AG09309 (cell line): ENCODE results near the gene KL.

Experiments
- DNase-seq: peaks from one replicate; pipeline ENCODE4 v3.0.0-alpha.2; 2010; ENCODE audit warnings: low read depth
- H3K4me3 ChIP-seq: 2 replicates; pipeline ENCODE4 v1.5.1; 2011; ENCODE audit warnings: mild to moderate bottlenecking, low read depth, low read length, moderate library complexity; ENCODE audit not compliant: control insufficient read depth
- TF ChIP-seq, protein P1 (sequence below): IDR thresholded peaks from 2 replicates; pipeline ENCODE4 v1.5.1; 2011; ENCODE audit warnings: mild to moderate bottlenecking, low read depth, low read length, inconsistent platforms; ENCODE audit not compliant: insufficient read depth, control insufficient read depth; ENCODE audit errors: missing control alignments

KL gene

GRCh38 chr13:33073338-33073737 lies 57.1 kb downstream of the KL start:
- H3K4me3 ChIP-seq, result no peak overlapping the region
- TF ChIP-seq, protein P1, sequence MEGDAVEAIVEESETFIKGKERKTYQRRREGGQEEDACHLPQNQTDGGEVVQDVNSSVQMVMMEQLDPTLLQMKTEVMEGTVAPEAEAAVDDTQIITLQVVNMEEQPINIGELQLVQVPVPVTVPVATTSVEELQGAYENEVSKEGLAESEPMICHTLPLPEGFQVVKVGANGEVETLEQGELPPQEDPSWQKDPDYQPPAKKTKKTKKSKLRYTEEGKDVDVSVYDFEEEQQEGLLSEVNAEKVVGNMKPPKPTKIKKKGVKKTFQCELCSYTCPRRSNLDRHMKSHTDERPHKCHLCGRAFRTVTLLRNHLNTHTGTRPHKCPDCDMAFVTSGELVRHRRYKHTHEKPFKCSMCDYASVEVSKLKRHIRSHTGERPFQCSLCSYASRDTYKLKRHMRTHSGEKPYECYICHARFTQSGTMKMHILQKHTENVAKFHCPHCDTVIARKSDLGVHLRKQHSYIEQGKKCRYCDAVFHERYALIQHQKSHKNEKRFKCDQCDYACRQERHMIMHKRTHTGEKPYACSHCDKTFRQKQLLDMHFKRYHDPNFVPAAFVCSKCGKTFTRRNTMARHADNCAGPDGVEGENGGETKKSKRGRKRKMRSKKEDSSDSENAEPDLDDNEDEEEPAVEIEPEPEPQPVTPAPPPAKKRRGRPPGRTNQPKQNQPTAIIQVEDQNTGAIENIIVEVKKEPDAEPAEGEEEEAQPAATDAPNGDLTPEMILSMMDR, result no peak
- DNase-seq, result no peak

- TF ChIP-seq, protein P1, result no peak
These were observed 60.1 kb downstream of the KL start for GRCh38 chr13:33076001-33076992.

DNA sequence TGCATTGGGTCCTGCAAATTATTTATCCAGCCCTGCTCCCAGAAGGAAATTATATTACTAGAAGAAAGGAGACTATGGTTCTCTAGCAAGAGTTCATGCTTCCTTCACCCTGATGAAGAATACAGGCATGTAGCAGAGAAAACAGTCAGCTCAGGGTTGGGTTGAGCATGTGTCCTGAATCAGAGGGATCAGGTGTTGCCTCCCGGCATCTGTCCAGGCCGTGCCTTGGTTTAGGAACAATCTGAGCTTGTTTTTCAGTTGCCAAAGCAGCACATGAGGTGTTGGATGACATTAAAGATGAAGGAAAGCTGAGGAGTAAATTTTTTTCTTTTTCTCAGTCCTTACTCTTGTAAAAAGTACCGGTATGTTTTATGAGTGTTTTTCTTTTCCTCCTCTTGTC lies 62.0 kb downstream of the KL start:
- DNase-seq, result no peak
- TF ChIP-seq, protein P1, result no peak

More at GRCh38 chr13:33076001-33076992, 60.1 kb downstream of the KL start:
- no peak overlapping the region for H3K4me3 ChIP-seq
- DNase-seq, result no peak

GRCh38 chr13:33079960-33080359 lies 63.7 kb downstream of the KL start:
- TF ChIP-seq, protein P1, result no peak
- no peak for DNase-seq

More for the DNA sequence above, 62.0 kb downstream of the KL start:
- H3K4me3 ChIP-seq, result no peak overlapping the region

GRCh38 chr13:33080972-33081590 lies 64.9 kb downstream of the KL start:
- TF ChIP-seq, protein P1, result no peak
- H3K4me3 ChIP-seq, result no peak overlapping the region
- DNase-seq, result no peak

More at GRCh38 chr13:33079960-33080359, 63.7 kb downstream of the KL start:
- H3K4me3 ChIP-seq, result no peak overlapping the region

DNA sequence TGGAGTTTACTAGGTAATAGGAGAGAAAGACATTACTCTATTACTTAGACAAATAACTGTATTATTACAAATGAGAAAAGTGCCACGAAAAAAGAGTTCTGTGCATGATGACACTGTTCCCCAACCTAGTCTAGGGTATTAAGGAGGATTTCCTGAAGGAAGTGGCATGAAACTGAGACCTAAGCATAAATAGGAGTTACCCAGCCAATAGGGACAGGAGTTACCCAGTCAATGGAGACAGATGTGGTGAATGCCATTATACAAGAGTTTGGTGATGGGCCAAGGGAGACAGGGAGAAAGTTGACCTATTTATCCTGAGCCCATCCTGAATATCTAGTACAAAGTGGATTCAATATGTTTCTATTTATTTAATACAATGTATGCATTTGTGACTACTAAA lies 65.4 kb downstream of the KL start:
- H3K4me3 ChIP-seq, result no peak overlapping the region
- no peak for DNase-seq
- TF ChIP-seq, protein P1, result no peak
